ENCODE measurements around the gene RAB22A. TPM values are rescaled to one million over a fixed set of nuclear protein-coding genes. Genes with fewer than 3 reads are reported as not detected.

The RAB22A gene
- polyA plus RNA-seq, 1 donor (not counting 4 experiments of a cell fraction or from before 2014, with no cell fraction given), result 22.9 TPM

- Histone ChIP-seq H3K9me3 (ENCODE audit: control insufficient read depth, low read depth, low read length) (no peaks in the 10 kb centered on the region), H3K4me3 (ENCODE audit: control insufficient read depth in 2 of 3, extremely low read depth in 1 of 3, insufficient read depth in 2 of 3, low read depth in 1 of 3, low read length in 3 of 3) (no peak overlapping the region), H3K27me3 (ENCODE audit: control insufficient read depth, extremely low read depth, insufficient read depth, low read length) (no peaks in the 10 kb centered on the region), H3K9ac (ENCODE audit: control insufficient read depth, extremely low read depth, insufficient read depth, low read length) (no peak overlapping the region), H3K9me1 (ENCODE audit: control insufficient read depth, extremely low read depth, insufficient read depth, low read length) (no peaks in the 10 kb centered on the region), H3K36me3 (ENCODE audit: control insufficient read depth in 2 of 2, extremely low read depth in 1 of 2, insufficient read depth in 2 of 2, low read length in 2 of 2) (peaks cover 4 to 9% of the 10 kb centered on the region in 2 experiments), H2AFZ (ENCODE audit: control insufficient read depth, low read length) (no peak overlapping the region), H3K27ac (ENCODE audit: control insufficient read depth, insufficient read depth, low read length) (no peak overlapping the region), H4K20me1 (ENCODE audit: control insufficient read depth, extremely low read depth, insufficient read depth, low read length) (peaks cover 6% of the 10 kb centered on the region), H3K4me1 (ENCODE audit: control insufficient read depth, extremely low read depth, insufficient read depth, low read length) (no peaks in the 10 kb centered on the region), H3K4me2 (ENCODE audit: control insufficient read depth, extremely low read depth, insufficient read depth, low read depth, low read length) (no peak overlapping the region), H3K79me2 (ENCODE audit: control insufficient read depth, insufficient read depth, low read length) (peaks cover 89% of the 10 kb centered on the region)
- no peak for DNase-seq (ENCODE audit: low read depth, low spot score)
- TF ChIP-seq EZH2 (IDR thresholded peaks at IDR 0.05; ENCODE audit: low read length) (no peak), CTCF (optimal IDR thresholded peaks at IDR 0.05 in 1 of 3, IDR thresholded peaks at IDR 0.05 in 1 of 3, conservative IDR thresholded peaks at IDR 0.05 in 1 of 3; ENCODE audit: extremely low read depth in 1 of 3, insufficient read depth in 2 of 3, low read length in 3 of 3) (no peak)
- no peak for FAIRE-seq
- dilution Hi-C loops (cut with MboI; ENCODE audit: extremely low pct_ligation_motif_present, low sequenced_read_pairs), result no loop called here
These were observed 12.6 kb downstream of the RAB22A start for GRCh38 chr20:58322083-58322482.

DNA sequence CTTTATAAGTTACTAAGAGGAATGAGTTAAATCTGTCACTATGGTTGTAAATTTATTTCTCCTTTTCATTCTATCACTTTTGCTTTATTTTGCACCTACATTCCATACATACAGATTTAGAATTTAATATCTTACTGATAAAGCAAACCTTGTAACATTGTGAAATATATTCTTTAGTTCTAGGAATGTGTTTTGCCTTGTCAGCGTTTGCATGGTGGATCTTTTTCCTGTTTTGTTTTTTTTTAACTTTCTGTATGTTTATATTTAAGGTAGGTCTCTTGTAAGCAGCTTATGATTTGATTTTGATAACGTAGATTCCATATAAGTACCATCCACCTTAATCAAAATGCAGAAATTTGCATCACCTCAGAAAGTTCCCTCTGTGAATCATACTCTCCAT lies 16.4 kb downstream of the RAB22A start:
- no peaks in the 10 kb centered on the region for H3K9me1 ChIP-seq (ENCODE audit: control insufficient read depth, extremely low read depth, insufficient read depth, low read length)
- DNase-seq (ENCODE audit: low read depth, low spot score), result no peak
- no peak overlapping the region for H3K9ac ChIP-seq (ENCODE audit: control insufficient read depth, extremely low read depth, insufficient read depth, low read length)
- no peaks in the 10 kb centered on the region for H3K36me3 ChIP-seq (ENCODE audit: control insufficient read depth in 2 of 2, extremely low read depth in 1 of 2, insufficient read depth in 2 of 2, low read length in 2 of 2)
- H4K20me1 ChIP-seq (ENCODE audit: control insufficient read depth, extremely low read depth, insufficient read depth, low read length), result peaks cover 4% of the 10 kb centered on the region
- no peaks in the 10 kb centered on the region for H3K27me3 ChIP-seq (ENCODE audit: control insufficient read depth, extremely low read depth, insufficient read depth, low read length)
- no peak for FAIRE-seq
- no peak overlapping the region for H3K27ac ChIP-seq (ENCODE audit: control insufficient read depth, insufficient read depth, low read length)
- H3K79me2 ChIP-seq (ENCODE audit: control insufficient read depth, insufficient read depth, low read length), result peaks cover 90% of the 10 kb centered on the region
- H3K4me1 ChIP-seq (ENCODE audit: control insufficient read depth, extremely low read depth, insufficient read depth, low read length), result no peaks in the 10 kb centered on the region
- H3K9me3 ChIP-seq (ENCODE audit: control insufficient read depth, low read depth, low read length), result no peaks in the 10 kb centered on the region
- H2AFZ ChIP-seq (ENCODE audit: control insufficient read depth, low read length), result no peak overlapping the region
- H3K4me3 ChIP-seq (ENCODE audit: control insufficient read depth in 2 of 3, extremely low read depth in 1 of 3, insufficient read depth in 2 of 3, low read depth in 1 of 3, low read length in 3 of 3), result no peak overlapping the region
- no peak overlapping the region for H3K4me2 ChIP-seq (ENCODE audit: control insufficient read depth, extremely low read depth, insufficient read depth, low read depth, low read length)
- dilution Hi-C loops (cut with MboI; ENCODE audit: extremely low pct_ligation_motif_present, low sequenced_read_pairs), result no loop called here
- no peak for TF ChIP-seq CTCF (optimal IDR thresholded peaks at IDR 0.05 in 1 of 3, IDR thresholded peaks at IDR 0.05 in 1 of 3, conservative IDR thresholded peaks at IDR 0.05 in 1 of 3; ENCODE audit: extremely low read depth in 1 of 3, insufficient read depth in 2 of 3, low read length in 3 of 3)
- TF ChIP-seq EZH2 (IDR thresholded peaks at IDR 0.05; ENCODE audit: low read length), result no peak

Data from keratinocyte (primary cell).